Astrocyte of the cerebellum (primary cell): Measurements from ENCODE around the gene DOCK1.

ENCODE experiments used
- DNase-seq: peaks from one replicate; pipeline ENCODE4 v3.0.0-alpha.2; 2011; ENCODE audit warnings: low read depth
- H3K4me3 ChIP-seq: 2 replicates; pipeline ENCODE4 v1.5.1; 2011; ENCODE audit warnings: mild to moderate bottlenecking, low read depth, low read length, moderate library complexity
- CTCF ChIP-seq: IDR thresholded peaks from 2 replicates; pipeline ENCODE4 v1.5.1; 2012; ENCODE audit warnings: low read length, low read depth, moderate library complexity, mild to moderate bottlenecking; ENCODE audit errors: missing control alignments
- in situ Hi-C: cut with HindIII; loops from 2 replicates; pipeline ENCODE4 v1.10.0; 2017; ENCODE audit warnings: low sequenced_read_pairs

Gene DOCK1

GRCh38 chr10:127016331-127016730 lies 111.1 kb downstream of the DOCK1 start:
- in situ Hi-C loops, result no loop called here
- TF ChIP-seq CTCF, result no peak
- no peak for DNase-seq
- H3K4me3 ChIP-seq, result no peak overlapping the region

- no peak for TF ChIP-seq CTCF
- H3K4me3 ChIP-seq, result no peak overlapping the region
- in situ Hi-C loops, result no loop called here
Measured at GRCh38 chr10:127017541-127018297, 112.5 kb downstream of the DOCK1 start.

GRCh38 chr10:127018298-127018650 lies 113.0 kb downstream of the DOCK1 start:
- no peak for TF ChIP-seq CTCF
- no peak overlapping the region for H3K4me3 ChIP-seq
- DNase-seq, result no peak
- in situ Hi-C loops, result no loop called here

More at GRCh38 chr10:127017541-127018297, 112.5 kb downstream of the DOCK1 start:
- no peak for DNase-seq

- no peak for DNase-seq
- in situ Hi-C loops, result no loop called here
- no peak overlapping the region for H3K4me3 ChIP-seq
- TF ChIP-seq CTCF, result no peak
Measured at GRCh38 chr10:127018766-127019165, 113.5 kb downstream of the DOCK1 start.

- H3K4me3 ChIP-seq, result no peak overlapping the region
- TF ChIP-seq CTCF, result no peak
- no peak for DNase-seq
- in situ Hi-C loops, result no loop called here
Measured at GRCh38 chr10:127020260-127020659, 115.0 kb downstream of the DOCK1 start.

- DNase-seq, result no peak
- no peak for TF ChIP-seq CTCF
- no peak overlapping the region for H3K4me3 ChIP-seq
- in situ Hi-C loops, result no loop called here
Measured at GRCh38 chr10:127021801-127022200, 116.6 kb downstream of the DOCK1 start.
